ENCODE data around the gene LPP. TPM values are rescaled to one million over a fixed set of nuclear protein-coding genes. Genes with fewer than 3 reads are reported as not detected.

The LPP gene
- total RNA-seq, 1 experiment from 2014 or later = 148 TPM

GRCh38 chr3:188323067-188323842 is 169.3 kb downstream of the LPP start:
- intact Hi-C loops (cut with micrococcal nuclease; ENCODE audit: unreplicated experiment) = no loop called here
- no peaks in the 10 kb centered on the region for H3F3A ChIP-seq (ENCODE audit: insufficient read depth, low read depth)
- H3K27me3 ChIP-seq (ENCODE audit: insufficient read depth, low read depth) = no peaks in the 10 kb centered on the region
- no peak overlapping the region for H3K27ac ChIP-seq
- no peaks in the 10 kb centered on the region for H4K20me1 ChIP-seq (ENCODE audit: insufficient read depth)
- BruUV-seq (replicated peaks) = no TSS peak
- H3K4me3 ChIP-seq = no peak overlapping the region
- CTCF ChIA-PET = no interaction called here
- POLR2A ChIA-PET (ENCODE audit: unreplicated experiment) = interaction anchor here (0.6 kb wide), 1 partner anchor 537 kb away, joined by 3 read pairs; no protein-coding TSS in a partner anchor
- peaks cover 5% of the 10 kb centered on the region; the same call in 1 of the 2 replicates for H3K9me3 ChIP-seq (ENCODE audit: insufficient read depth, low read depth)
- H2AFZ ChIP-seq = no peak overlapping the region
- H3K79me2 ChIP-seq (ENCODE audit: low read depth) = no peaks in the 10 kb centered on the region
- 0 out of 2 replicates have a peak, but pooled peaks cover 9% of the 10 kb centered on the region for H3K36me3 ChIP-seq (ENCODE audit: low read depth)
- no peak for TF ChIP-seq EZH2 (IDR thresholded peaks at IDR 0.05; ENCODE audit: low read depth)
- TF ChIP-seq, protein P1, sequence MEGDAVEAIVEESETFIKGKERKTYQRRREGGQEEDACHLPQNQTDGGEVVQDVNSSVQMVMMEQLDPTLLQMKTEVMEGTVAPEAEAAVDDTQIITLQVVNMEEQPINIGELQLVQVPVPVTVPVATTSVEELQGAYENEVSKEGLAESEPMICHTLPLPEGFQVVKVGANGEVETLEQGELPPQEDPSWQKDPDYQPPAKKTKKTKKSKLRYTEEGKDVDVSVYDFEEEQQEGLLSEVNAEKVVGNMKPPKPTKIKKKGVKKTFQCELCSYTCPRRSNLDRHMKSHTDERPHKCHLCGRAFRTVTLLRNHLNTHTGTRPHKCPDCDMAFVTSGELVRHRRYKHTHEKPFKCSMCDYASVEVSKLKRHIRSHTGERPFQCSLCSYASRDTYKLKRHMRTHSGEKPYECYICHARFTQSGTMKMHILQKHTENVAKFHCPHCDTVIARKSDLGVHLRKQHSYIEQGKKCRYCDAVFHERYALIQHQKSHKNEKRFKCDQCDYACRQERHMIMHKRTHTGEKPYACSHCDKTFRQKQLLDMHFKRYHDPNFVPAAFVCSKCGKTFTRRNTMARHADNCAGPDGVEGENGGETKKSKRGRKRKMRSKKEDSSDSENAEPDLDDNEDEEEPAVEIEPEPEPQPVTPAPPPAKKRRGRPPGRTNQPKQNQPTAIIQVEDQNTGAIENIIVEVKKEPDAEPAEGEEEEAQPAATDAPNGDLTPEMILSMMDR (conservative IDR thresholded peaks at IDR 0.05) = no peak
- no peak for DNase-seq
- no peaks in the 10 kb centered on the region for H3K4me1 ChIP-seq (replicated peaks; ENCODE audit: insufficient read depth)
- no peak overlapping the region for H3K4me2 ChIP-seq
- H3K9me2 ChIP-seq (ENCODE audit: insufficient read depth) = no peaks in the 10 kb centered on the region

DNA sequence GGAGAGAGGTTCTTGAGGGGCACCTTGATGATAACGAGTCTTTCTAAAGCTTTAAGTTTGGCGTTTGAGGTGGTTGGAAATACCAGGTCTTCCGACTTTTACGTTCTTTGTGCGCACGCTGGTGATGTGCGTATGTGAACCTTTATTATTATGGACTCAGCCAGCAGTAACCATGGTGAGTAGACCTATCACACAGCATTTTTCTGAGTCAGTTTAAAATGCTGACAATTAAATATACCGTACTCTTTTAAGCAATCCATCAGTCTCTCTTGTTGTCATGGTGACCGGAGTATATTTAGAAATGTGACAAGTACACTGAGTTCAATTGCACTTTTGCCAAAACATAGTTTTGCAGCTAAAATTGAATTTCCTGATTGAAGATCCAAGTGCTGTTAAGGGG is 172.2 kb downstream of the LPP start:
- Histone ChIP-seq H3K4me1 (replicated peaks; ENCODE audit: insufficient read depth) (no peaks in the 10 kb centered on the region), H3K9me2 (ENCODE audit: insufficient read depth) (no peaks in the 10 kb centered on the region), H2AFZ (no peak overlapping the region), H3K9me3 (ENCODE audit: insufficient read depth, low read depth) (peaks cover 5% of the 10 kb centered on the region; the same call in 1 of the 2 replicates), H4K20me1 (ENCODE audit: insufficient read depth) (no peaks in the 10 kb centered on the region), H3K27me3 (ENCODE audit: insufficient read depth, low read depth) (no peaks in the 10 kb centered on the region), H3K4me3 (no peak overlapping the region), H3K4me2 (no peak overlapping the region), H3K27ac (no peak overlapping the region), H3F3A (ENCODE audit: insufficient read depth, low read depth) (no peaks in the 10 kb centered on the region), H3K36me3 (ENCODE audit: low read depth) (0 out of 2 replicates have a peak, but pooled peaks cover 14% of the 10 kb centered on the region), H3K79me2 (ENCODE audit: low read depth) (no peaks in the 10 kb centered on the region)
- intact Hi-C loops (cut with micrococcal nuclease; ENCODE audit: unreplicated experiment) = no loop called here
- TF ChIP-seq, protein P1 (conservative IDR thresholded peaks at IDR 0.05) = no peak
- TF ChIP-seq EZH2 (IDR thresholded peaks at IDR 0.05; ENCODE audit: low read depth) = no peak
- DNase-seq = no peak
- POLR2A ChIA-PET (ENCODE audit: unreplicated experiment) = no interaction called here
- BruUV-seq (replicated peaks) = no TSS peak
- CTCF ChIA-PET = no interaction called here

DNA sequence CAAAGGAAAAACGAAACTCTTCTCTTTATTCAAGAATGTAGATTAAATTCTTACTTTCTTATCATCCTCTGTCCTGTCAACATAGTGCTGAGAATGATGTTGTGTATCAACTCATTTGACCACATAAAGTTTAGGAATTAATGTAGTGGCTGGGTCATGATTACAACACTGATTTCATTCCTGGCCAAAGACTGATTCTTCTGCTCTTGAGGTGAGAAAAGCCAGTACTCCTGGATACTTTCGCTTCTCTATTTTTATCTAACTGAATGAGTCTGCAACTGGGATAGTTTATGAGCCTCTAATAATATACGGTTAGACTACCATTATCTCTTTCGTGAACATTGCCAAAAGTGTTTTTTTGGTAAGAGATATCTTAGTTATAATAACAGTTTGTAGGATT is 173.0 kb downstream of the LPP start:
- intact Hi-C loops (cut with micrococcal nuclease; ENCODE audit: unreplicated experiment) = no loop called here
- Histone ChIP-seq H3K4me2 (no peak overlapping the region), H3K4me3 (no peak overlapping the region), H4K20me1 (ENCODE audit: insufficient read depth) (no peaks in the 10 kb centered on the region), H3F3A (ENCODE audit: insufficient read depth, low read depth) (no peaks in the 10 kb centered on the region), H2AFZ (no peak overlapping the region), H3K79me2 (ENCODE audit: low read depth) (no peaks in the 10 kb centered on the region; the same call in 1 of the 2 replicates), H3K9me2 (ENCODE audit: insufficient read depth) (no peaks in the 10 kb centered on the region), H3K36me3 (ENCODE audit: low read depth) (0 out of 2 replicates have a peak, but pooled peaks cover 14% of the 10 kb centered on the region), H3K4me1 (replicated peaks; ENCODE audit: insufficient read depth) (no peaks in the 10 kb centered on the region), H3K27me3 (ENCODE audit: insufficient read depth, low read depth) (no peaks in the 10 kb centered on the region), H3K9me3 (ENCODE audit: insufficient read depth, low read depth) (peaks cover 5% of the 10 kb centered on the region; the same call in 1 of the 2 replicates), H3K27ac (no peak overlapping the region)
- ChIA-PET POLR2A (ENCODE audit: unreplicated experiment) (no interaction called here), CTCF (interaction anchor here (0.6 kb wide), 1 partner anchor 464 kb away, joined by 5 read pairs; no protein-coding TSS in a partner anchor)
- no peak for DNase-seq
- BruUV-seq (replicated peaks) = no TSS peak
- no peak for TF ChIP-seq EZH2 (IDR thresholded peaks at IDR 0.05; ENCODE audit: low read depth)
- TF ChIP-seq, protein P1 (conservative IDR thresholded peaks at IDR 0.05) = no peak

Data from PC-9 (cell line).